ENCODE data around the gene SRC.
A peak's percentile ranks its signal among the peaks of the same experiment; 100 is the strongest.

SRC gene

DNA sequence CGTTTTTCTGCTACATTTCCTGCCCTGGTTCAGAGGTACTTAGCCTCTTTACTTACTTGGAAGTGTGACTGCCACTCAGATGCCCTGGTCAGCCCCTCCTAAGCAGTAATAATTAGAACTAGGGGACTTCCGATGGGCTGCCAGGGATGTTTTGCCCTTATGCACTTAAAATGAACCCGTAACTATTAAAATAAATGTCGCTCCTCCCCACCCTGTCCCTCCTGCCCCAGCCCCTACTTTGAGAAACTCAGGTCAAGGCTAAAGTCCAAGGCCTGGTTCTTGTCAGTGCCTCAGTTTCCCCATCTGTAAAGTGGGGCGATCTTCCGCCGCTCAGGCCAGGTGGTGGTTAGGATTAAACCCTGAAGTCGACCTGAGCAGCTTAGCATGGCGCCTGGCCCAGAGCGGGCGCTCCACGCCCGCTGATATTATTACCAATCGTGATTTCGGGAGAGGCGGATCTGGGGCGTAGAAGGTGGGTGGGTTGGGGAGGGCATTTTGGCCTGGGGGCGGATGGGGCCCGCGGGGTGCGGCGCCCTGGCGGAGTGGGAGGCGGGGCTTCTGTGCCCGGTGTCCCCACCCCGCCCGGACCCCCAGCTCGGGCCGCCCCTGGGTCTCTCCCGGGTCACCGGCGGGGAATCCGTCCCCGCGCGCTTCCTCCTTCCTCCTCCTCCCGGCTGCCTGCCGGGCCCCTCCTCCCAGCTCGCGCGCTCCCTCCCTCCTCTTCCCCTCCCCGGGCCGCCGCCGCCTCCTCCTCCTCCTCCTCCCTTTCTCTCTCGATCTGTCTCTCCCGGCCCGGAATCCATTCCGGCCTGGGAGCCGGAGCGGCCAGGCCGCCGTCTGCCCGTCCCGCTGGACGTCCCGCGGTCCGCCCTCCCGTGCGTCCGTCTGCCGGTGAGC lies at the start of gene SRC:
TSS of gene SRC (plus strand) at position 802 of the 897 bp plus-strand sequence. CDS start 38,014 bp downstream, outside the sequence.
- Histone ChIP-seq H3K79me2 (ENCODE audit: insufficient read depth, low read length) (no peaks in the 10 kb centered on the region), H3K27ac (ENCODE audit: low read depth, low read length) (no peak within 1 kb of the TSS), H3K9me2 (replicated peaks; ENCODE audit: insufficient read depth, low read length) (no peaks in the 10 kb centered on the region), H3F3A (ENCODE audit: insufficient read depth) (no peaks in the 10 kb centered on the region), H4K20me1 (ENCODE audit: low read depth, low read length) (no peaks in the 10 kb centered on the region), H3K9me3 (ENCODE audit: insufficient read depth, low read length) (no peaks in the 10 kb centered on the region), H3K4me3 (ENCODE audit: insufficient read depth, low read length, poor library complexity, severe bottlenecking) (peak within 1 kb of the TSS; percentile 41), H2AFZ (ENCODE audit: low read depth, low read length, severe bottlenecking) (no peak within 1 kb of the TSS), H3K4me2 (ENCODE audit: low read depth, low read length, poor library complexity, severe bottlenecking) (peak within 1 kb of the TSS; percentile 27), H3K9ac (ENCODE audit: low read length) (peak within 1 kb of the TSS; percentile 11; the same call in 1 of the 2 replicates), H3K36me3 (ENCODE audit: low read length) (no peaks in the 10 kb centered on the region), H3K27me3 (ENCODE audit: low read length) (no peaks in the 10 kb centered on the region)
- TF ChIP-seq EZH2phosphoT487 (conservative IDR thresholded peaks at IDR 0.05; ENCODE audit: low read length) = no peak
- TF ChIP-seq, protein P1, sequence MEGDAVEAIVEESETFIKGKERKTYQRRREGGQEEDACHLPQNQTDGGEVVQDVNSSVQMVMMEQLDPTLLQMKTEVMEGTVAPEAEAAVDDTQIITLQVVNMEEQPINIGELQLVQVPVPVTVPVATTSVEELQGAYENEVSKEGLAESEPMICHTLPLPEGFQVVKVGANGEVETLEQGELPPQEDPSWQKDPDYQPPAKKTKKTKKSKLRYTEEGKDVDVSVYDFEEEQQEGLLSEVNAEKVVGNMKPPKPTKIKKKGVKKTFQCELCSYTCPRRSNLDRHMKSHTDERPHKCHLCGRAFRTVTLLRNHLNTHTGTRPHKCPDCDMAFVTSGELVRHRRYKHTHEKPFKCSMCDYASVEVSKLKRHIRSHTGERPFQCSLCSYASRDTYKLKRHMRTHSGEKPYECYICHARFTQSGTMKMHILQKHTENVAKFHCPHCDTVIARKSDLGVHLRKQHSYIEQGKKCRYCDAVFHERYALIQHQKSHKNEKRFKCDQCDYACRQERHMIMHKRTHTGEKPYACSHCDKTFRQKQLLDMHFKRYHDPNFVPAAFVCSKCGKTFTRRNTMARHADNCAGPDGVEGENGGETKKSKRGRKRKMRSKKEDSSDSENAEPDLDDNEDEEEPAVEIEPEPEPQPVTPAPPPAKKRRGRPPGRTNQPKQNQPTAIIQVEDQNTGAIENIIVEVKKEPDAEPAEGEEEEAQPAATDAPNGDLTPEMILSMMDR (IDR thresholded peaks at IDR 0.05; ENCODE audit: insufficient read depth, low read length, poor library complexity, severe bottlenecking) = no peak

- Histone ChIP-seq H3K79me2 (ENCODE audit: insufficient read depth, low read length) (peaks cover 81% of the 10 kb centered on the region), H3K27me3 (ENCODE audit: low read length) (no peaks in the 10 kb centered on the region), H2AFZ (ENCODE audit: low read depth, low read length, severe bottlenecking) (no peak overlapping the region), H4K20me1 (ENCODE audit: low read depth, low read length) (no peaks in the 10 kb centered on the region), H3K9me3 (ENCODE audit: insufficient read depth, low read length) (no peaks in the 10 kb centered on the region), H3K4me3 (ENCODE audit: insufficient read depth, low read length, poor library complexity, severe bottlenecking) (no peak overlapping the region), H3K4me2 (ENCODE audit: low read depth, low read length, poor library complexity, severe bottlenecking) (no peak overlapping the region), H3K27ac (ENCODE audit: low read depth, low read length) (no peak overlapping the region), H3F3A (ENCODE audit: insufficient read depth) (no peaks in the 10 kb centered on the region), H3K36me3 (ENCODE audit: low read length) (0 out of 2 replicates have a peak, but pooled peaks cover under 1% of the 10 kb centered on the region), H3K9me2 (replicated peaks; ENCODE audit: insufficient read depth, low read length) (no peaks in the 10 kb centered on the region), H3K9ac (ENCODE audit: low read length) (no peak overlapping the region)
- TF ChIP-seq EZH2phosphoT487 (conservative IDR thresholded peaks at IDR 0.05; ENCODE audit: low read length) = no peak
- TF ChIP-seq, protein P1 (IDR thresholded peaks at IDR 0.05; ENCODE audit: insufficient read depth, low read length, poor library complexity, severe bottlenecking) = no peak
These were observed 49.6 kb upstream of the SRC start for GRCh38 chr20:37296371-37296770.

DNA sequence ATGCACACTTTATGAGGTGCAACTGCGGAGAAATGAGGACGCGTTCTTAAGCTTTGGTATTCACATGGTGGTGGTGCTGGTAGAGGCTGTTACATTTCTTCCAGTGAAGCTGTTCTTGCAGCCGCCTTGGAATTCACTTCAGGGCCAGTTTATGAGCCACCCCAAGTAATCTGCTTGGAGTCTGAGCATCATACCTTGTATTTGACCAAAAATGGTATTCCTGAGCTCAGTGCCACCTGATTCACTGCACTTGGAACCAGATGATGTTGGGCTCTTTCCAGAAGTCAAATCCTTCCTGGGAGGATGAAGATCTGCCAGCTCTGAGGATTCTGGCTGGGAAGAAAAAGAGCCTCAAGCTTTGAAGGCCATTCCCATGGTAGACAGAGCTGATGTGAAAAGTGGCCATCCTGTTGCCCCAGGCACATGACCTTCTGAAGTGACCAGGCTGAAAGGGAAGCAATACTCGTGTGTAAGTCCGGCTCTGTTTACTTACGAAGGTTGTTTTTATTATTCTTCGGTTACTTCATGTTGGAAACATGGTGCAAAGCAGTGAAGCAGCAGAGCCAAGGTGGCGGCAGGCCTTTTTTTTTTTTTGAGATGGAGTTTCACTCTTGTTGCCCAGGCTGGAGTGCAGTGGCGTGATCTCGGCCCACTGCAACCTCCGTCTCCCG lies 48.7 kb upstream of the SRC start:
- Histone ChIP-seq H3K4me3 (ENCODE audit: insufficient read depth, low read length, poor library complexity, severe bottlenecking) (no peak overlapping the region), H3K9ac (ENCODE audit: low read length) (no peak overlapping the region), H3F3A (ENCODE audit: insufficient read depth) (no peaks in the 10 kb centered on the region), H3K36me3 (ENCODE audit: low read length) (no peaks in the 10 kb centered on the region), H3K79me2 (ENCODE audit: insufficient read depth, low read length) (peaks cover 73% of the 10 kb centered on the region), H3K9me3 (ENCODE audit: insufficient read depth, low read length) (no peaks in the 10 kb centered on the region), H2AFZ (ENCODE audit: low read depth, low read length, severe bottlenecking) (no peak overlapping the region), H3K9me2 (replicated peaks; ENCODE audit: insufficient read depth, low read length) (no peaks in the 10 kb centered on the region), H4K20me1 (ENCODE audit: low read depth, low read length) (no peaks in the 10 kb centered on the region), H3K4me2 (ENCODE audit: low read depth, low read length, poor library complexity, severe bottlenecking) (no peak overlapping the region), H3K27me3 (ENCODE audit: low read length) (no peaks in the 10 kb centered on the region), H3K27ac (ENCODE audit: low read depth, low read length) (no peak overlapping the region)
- no peak for TF ChIP-seq EZH2phosphoT487 (conservative IDR thresholded peaks at IDR 0.05; ENCODE audit: low read length)
- TF ChIP-seq, protein P1 (IDR thresholded peaks at IDR 0.05; ENCODE audit: insufficient read depth, low read length, poor library complexity, severe bottlenecking) = no peak

Data from SU-DHL-6 (cell line).